NCI-H2107 treated with DMSO at 0.1 percent for 48 hours (cell line): ENCODE measurements around the gene LFNG.
A peak's percentile ranks its signal among the peaks of the same experiment; 100 is the strongest.

Experiments used
- DNase-seq: peaks from one replicate; lab custom pipeline; 2025; ENCODE audit not compliant: unreplicated experiment; lab: John Stamatoyannopoulos, UW

Gene LFNG

GRCh38 chr7:2483494-2483893 lies 36.1 kb upstream of the LFNG start:
- no peak for DNase-seq

GRCh38 chr7:2484868-2485267 lies 34.7 kb upstream of the LFNG start:
- DNase-seq: no peak

GRCh38 chr7:2487586-2488271 lies 31.8 kb upstream of the LFNG start:
- no peak for DNase-seq

- no peak for DNase-seq
Measured at GRCh38 chr7:2488272-2488645, 31.3 kb upstream of the LFNG start.

- DNase-seq: no peak
Measured at GRCh38 chr7:2488681-2489080, 30.9 kb upstream of the LFNG start.

- no peak for DNase-seq
Measured at GRCh38 chr7:2490181-2490651, 29.4 kb upstream of the LFNG start.

GRCh38 chr7:2492038-2492437 lies 27.5 kb upstream of the LFNG start:
- no peak for DNase-seq

GRCh38 chr7:2493205-2494164 lies 26.1 kb upstream of the LFNG start:
- no peak for DNase-seq

GRCh38 chr7:2494191-2495130 lies 25.1 kb upstream of the LFNG start:
- no peak for DNase-seq

GRCh38 chr7:2495418-2496299 lies 23.9 kb upstream of the LFNG start:
- DNase-seq: peak; percentile 15

- no peak for DNase-seq
Measured at GRCh38 chr7:2496375-2496774, 23.2 kb upstream of the LFNG start.

GRCh38 chr7:2497065-2497464 lies 22.5 kb upstream of the LFNG start:
- no peak for DNase-seq

GRCh38 chr7:2497500-2498336 lies 21.9 kb upstream of the LFNG start:
- no peak for DNase-seq

GRCh38 chr7:2498708-2499107 lies 20.9 kb upstream of the LFNG start:
- no peak for DNase-seq

- DNase-seq: no peak
Measured at GRCh38 chr7:2499181-2499580, 20.4 kb upstream of the LFNG start.

- no peak for DNase-seq
Measured at GRCh38 chr7:2499719-2500430, 19.7 kb upstream of the LFNG start.

GRCh38 chr7:2500701-2501100 lies 18.9 kb upstream of the LFNG start:
- no peak for DNase-seq

GRCh38 chr7:2501947-2502646 lies 17.5 kb upstream of the LFNG start:
- no peak for DNase-seq
